MV-4-11 (cell line): Measurements from ENCODE around the gene LEUTX.
A peak's percentile ranks its signal among the peaks of the same experiment; 100 is the strongest.

Experiments used
- DNase-seq: peaks from one replicate; lab custom pipeline; 2025; lab: John Stamatoyannopoulos, UW

The LEUTX gene

DNA sequence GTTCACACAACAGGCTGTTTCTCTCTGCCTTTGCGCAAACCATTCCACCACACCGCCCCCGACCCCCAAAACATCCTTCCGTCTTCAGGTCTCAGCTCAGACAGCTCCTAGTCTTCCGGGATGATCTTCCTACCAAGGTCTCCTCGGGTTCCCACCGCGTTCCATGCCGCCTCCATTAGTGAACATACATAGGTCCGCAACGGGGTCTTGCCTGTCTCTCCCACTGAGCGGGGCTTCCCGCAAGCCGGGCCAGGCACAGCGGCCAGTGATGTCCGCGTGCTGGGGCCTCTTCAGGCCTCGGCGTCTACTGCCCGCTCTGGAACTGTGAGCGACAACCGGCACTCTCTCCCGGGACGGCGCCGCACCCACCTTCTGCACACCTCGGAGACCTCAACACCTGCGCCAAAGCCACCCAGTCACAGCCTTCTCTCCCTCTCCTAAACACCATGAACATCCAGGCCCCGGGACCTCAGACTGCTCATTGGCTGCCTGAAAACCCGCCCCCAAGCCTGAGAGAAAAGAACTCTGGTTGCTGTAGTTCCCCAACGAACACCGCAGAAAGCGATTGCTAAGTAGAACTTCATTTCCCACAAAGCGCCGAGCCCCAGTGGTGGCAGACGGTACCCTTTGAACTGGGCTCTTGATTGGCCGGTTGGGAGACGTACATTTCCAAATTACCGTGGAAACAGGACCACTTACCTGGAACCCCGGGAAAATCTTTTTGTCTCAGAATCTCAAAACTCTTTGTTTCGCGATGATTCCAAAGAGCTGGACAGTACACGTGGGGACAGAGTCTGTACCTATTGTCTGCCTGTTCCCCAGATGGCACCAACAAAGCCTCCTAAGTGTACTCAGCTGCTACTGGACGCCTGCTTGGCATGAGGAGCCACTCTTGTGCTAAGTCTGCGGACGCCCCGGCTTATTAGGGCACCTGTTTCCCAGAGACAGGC lies 45.8 kb downstream of the LEUTX start:
- peak; percentile 96 for DNase-seq

DNA sequence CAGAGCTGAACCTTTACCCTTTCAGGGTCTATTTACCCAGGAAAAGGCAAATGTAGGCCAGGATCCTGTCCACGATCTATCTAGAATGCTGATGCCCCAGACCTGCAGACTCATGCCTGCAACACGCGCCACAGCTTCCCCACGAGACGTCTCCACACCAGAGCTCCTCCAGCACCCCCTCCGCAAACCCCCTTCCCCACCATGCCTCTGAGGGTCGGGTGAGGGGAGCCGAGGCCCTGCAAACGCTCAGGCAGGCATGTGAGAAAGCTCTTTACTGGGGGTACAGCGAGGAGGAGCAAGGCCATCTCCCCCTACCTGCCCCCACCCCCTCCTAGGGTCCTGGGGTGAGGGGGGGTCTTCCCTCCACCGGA lies 46.4 kb downstream of the LEUTX start:
- DNase-seq, result no peak

DNA sequence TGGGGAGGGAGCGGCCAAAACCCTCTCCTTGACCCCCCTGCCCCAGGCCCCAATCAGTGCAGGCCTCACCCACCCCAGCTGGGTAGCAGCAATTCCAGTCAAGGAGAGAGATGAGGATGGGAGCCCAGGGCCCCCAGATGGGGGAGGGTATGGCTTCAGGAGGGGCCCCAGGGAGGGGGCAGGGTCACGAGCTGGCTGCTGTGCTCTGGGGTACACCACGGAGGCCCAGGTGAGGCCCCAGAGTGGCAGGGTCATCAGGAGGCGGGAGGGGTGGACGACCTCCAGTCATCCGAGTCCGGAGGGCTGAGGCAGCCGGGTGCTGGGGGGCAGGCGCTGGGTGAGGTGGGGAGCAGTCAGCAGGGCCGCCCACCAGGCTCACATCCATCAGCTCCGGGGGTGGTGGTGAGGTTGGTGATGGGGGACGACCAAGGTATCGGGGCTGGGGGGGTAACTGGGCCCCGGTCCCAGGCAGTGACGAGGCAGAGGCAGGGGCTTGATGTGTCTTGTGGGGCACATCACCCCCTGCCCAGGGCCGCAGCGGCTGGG lies 47.0 kb downstream of the LEUTX start:
- no peak for DNase-seq

DNA sequence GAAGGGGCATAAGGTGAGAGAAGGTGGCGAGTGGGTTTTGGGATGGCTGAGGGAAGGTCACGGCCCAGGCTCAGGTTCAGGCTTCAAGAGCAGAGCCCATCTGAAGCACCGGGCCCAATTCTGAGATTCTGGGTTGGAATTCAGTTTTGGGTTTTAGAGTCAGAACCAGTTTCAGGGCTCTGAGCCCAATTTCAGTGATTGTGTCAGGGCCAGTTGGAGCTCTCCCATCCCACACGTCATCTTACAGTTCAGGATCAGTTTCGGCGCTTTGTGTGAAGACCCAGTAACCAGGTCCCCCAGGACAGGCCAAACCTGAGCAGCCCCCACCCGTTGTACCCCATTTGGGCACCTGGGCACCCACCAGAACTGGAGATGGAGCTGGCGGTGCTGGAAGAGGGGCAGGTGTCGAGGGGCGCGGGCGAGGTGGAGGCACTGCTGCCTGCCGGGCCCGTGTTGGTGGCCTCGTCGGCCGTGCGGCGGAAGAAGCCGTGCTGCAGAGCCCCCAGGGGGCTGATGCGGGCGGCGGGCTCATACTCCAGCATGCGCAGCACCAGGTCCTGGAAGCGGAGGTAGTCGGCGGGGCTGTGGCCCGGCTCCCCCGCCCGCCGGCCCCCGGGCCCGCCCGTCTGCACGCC lies 47.8 kb downstream of the LEUTX start:
- no peak for DNase-seq

DNA sequence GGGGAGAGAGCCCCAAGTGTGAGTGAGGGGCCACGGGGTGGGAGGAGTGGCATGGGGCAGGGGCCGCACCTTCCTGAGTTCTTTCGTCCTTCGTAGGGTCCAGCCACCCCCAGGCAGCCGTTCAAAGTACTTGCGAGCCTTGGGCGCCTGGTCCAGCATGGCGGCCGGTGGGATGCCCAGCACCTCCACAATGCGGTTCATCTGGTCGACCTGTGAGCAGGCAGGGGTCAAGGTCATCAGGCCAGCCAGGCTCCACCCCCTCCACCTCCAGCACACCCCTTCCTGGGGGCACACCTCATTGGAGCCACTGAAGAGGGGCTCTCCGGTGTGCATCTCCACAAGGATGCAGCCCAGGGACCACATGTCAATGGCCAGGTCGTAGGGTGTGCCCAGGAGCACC lies 48.6 kb downstream of the LEUTX start:
- DNase-seq, result no peak

DNA sequence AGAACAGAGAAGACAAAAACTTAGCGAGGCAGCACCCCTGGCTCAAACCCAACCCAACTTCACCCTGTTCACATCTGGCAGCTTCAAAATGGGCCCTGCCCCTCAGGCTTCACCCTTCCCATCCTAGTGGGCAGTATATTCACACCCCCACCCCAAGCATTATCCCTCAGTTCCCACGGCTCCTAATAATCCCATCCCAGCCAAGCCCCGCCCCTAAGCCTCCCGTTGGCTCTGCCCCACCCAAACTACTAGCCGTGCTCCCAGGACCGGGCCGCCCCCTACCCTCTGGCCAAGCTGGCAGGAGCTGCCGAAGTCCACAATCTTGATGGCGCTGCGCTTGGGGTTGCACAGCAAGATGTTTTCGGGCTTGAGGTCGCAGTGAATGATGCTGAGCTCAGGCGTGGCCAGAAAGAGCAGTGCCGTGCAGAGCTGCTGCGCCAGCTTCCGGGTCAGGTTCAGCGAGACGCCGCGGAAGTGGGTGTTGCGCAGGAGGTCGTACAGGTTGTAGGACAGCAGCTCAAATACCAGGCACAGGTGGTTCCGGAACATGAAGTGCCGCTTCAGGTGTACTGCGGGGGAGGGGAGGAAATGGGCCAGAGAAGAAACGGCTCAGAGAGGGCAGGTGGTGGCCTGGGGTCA lies 49.5 kb downstream of the LEUTX start:
- DNase-seq, result no peak

DNA sequence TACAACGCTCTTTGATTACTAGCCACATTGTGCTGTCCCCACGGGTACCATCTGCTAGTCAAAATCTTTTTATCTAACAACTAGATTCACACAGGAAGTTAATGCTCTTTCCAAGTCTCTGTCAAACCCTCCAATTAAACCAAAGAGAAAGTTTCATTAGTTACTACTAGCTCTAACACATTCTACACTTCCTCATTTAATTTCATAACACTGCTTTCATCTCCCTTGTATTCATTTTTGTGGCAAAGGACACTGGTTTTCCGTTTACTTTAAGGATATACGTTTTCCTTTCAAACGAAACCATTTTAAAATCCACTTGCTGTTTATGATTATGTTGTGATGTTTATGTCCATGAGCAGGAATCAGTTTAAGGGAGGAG lies 50.0 kb downstream of the LEUTX start:
- DNase-seq, result peak; percentile 91

DNA sequence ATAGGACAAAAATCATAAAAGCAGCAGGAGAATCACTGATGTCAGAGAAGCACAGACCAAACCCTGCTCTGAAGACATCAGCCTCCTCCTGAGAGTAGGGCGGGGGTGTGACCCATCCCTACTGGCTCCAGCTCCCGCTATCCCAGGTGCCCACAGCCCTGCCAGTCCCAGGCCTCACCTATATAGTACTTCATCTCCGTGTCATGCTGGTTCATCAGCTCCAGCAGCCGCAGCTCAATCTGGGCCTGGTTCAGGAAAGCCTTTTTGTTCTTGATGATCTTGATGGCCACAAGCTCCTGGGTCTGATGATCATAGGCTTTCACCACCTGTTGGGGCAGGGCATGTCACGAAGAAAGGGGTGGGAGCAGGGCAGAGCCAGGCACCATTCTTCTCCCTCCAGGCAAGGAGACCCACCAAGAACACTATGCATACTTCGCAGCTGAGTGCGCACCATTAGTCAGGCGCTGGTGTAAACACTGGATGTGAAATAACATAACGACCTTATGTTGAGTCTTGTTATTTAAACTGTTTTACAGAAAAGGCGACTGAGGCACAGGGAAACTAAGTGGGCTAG lies 51.1 kb downstream of the LEUTX start:
- DNase-seq, result no peak

DNA sequence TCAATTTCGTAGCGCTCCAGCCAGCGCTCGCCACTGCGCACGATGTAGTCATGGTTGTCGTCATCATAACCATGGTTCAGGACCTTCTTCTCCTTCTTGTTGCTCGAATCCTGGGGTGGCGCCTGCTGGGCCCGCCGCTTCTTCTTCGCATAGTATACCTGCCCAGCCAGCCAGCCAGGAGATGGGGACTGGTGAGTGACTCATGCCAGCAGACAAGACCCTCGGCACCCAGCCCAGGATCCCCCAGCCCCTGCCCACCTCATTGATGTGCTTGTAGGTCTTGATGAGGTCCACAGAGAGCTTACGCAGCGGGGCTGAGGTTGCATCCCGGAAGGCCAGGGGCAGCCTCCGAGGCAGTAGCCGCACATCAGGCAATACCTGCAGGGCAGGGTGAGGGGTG lies 51.8 kb downstream of the LEUTX start:
- DNase-seq, result no peak

DNA sequence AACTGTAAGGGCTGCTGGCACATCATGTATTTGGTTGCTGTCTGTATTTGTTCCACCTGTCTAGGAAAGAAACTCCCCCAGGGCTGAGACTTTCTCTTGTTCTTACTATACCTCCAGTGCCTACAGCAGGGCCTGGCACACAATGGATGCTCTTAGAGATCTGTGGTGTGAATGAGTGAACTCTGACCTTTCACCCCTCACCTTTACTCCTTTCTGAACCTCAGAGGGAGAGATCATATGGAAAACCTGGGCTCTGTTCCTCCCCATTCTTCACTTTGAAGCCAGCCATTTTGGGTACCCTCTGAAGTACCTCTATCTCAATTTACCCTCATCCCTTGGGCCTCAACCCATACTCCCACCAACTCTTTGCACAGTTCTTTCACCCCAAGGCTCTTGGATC lies 52.2 kb downstream of the LEUTX start:
- DNase-seq, result no peak

DNA sequence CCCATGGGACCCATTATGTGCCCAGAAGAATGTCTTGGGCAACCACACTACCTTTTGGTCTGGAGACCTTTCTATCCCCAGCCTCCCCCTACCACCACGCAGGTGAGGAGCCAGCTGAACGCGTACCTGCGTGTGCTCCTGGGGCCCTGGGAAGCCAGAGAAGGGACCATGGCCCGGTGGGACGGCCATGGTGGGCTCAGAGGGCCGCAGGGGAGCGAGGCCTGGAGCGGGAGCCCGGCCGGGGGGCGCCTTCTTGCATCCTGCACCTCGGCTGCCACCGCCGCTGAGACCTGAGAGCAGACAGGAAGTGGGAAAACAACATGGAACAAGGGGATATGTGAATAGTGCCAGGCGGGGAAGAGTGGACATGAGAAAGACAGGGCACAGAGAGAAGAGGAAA lies 53.0 kb downstream of the LEUTX start:
- DNase-seq, result no peak

DNA sequence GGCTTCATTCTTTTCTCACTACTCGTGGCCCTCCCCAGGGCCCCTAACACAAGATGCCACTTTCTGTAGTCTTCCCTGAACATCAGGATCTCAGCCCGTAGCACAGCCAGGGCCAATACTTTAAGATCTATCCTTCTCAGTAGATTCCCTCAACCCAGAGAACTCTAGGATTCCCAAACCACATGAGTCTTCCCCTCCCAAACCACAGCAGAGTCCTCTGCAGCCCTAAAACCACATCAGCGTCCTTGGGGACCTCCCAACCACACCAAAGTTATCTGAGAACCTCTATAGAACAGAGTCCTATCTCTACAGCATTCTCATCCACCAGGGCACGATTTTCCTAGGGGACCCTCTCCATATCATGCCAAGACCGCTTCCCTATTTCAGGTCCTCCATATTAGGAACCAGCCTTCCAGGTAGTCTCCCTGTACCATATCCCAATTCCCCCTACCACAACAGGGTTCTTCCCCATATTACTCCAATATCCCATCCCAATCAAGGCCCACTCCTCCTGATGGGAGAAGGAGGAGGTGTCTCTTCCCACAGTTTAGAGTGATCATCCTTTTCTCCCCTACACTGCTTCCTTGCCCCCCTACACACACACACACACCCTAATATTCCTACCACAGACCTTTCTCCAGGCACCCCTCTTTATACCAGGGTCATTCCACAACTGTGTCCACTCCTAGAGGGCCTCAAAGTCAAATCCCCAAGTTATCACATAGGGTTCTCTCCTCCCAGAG lies 53.9 kb downstream of the LEUTX start:
- DNase-seq, result no peak

DNA sequence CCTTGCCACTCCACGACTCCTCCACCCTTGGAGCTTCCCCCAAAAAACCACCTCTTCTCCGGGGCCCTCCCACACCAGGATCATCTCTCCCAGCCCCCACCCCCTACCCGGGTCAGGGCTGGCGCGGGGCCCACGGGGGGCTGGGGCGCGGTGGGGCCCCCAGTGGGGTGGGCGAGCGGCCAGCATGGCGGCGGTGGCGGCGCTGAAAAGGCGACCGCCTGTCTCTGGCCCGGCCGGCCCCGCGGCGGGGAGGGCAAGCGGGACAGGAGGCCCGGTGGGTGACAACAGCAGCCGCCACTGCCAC lies 54.5 kb downstream of the LEUTX start:
- DNase-seq, result no peak

DNA sequence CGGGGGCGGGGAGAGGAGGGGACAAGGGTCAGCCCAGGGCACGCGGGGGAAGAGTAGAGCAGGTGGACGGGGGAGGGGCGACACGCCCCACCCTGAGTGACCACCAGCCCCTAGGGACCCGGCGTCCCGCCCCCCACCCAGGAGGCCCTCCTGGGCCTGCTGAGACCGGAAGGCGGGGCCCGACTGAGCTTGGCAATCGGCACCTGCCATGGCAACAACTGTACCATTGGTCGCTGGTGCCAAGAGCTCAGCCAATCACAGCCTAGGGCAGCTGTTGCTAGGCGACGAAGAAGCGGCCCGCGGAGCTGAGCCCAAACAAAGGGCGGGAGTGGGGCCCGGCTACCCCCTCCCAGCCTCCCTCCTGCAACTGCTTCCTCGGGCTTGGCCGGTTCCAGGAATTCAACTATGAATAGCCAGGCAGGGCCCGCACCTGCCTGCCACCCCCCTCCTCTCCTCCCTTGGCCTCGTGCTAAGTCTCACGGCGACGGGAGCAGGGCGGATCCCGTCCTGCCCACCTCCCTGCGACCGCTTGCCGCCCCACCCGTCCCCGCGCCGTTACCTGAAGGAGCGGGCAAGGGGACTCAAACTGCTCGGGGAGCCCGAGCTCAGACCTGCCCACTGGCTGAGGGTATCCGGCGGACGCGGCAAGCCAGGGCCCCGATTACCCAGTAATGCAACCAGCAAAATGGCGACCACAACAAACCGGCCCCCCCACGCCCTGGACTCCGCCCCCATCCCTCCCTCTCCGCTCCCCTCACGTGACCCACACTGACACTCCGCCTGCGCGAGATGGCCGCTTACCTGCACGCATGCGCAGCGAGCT lies 55.0 kb downstream of the LEUTX start, which contains the start of gene DYRK1B:
TSS of gene DYRK1B (minus strand) at position 699 of the 823 bp plus-strand sequence. CDS start 2,295 bp downstream, outside the sequence.
- peak; percentile 98 for DNase-seq

DNA sequence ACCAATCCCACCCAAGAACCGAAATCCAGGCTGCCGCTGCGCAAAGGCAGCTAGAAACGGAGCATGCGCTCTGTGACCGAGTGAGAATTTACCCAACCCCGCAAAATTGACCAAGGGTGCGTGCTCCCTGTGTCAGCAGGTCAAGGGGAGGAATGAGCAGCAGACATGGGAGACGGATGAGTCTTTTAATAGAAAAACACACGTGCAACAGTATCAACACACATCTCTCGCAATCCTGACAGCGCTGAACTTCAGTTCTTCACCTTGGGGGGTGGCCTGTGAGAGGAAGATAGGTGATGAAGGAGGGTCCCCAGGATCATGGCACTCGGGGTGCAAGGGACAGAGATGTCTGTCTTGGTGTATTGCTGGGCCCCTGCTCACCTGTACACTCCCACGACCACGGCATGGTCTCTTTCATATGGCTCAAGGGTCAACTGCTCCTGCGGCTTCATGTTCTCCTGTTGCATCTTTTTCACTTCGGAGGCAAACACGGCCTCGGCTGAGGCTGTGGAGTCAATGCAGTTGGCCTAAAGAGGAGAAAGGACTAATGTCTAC lies 55.7 kb downstream of the LEUTX start:
- DNase-seq, result no peak
